Epidermal melanocyte (primary cell): Measurements from ENCODE around the gene PUM2.

Source experiments
- DNase-seq: peaks from one replicate; pipeline ENCODE4 v3.0.0; 2011; ENCODE audit warnings: low spot score; ENCODE audit not compliant: insufficient read length

Gene PUM2

GRCh38 chr2:20217041-20217970, 133.3 kb downstream of the PUM2 start:
- no peak for DNase-seq

- DNase-seq, result no peak
These were observed 134.3 kb downstream of the PUM2 start for GRCh38 chr2:20216130-20217025.

GRCh38 chr2:20215183-20216040, 135.2 kb downstream of the PUM2 start:
- DNase-seq, result no peak

- no peak for DNase-seq
These were observed 136.0 kb downstream of the PUM2 start for GRCh38 chr2:20214566-20215182.

GRCh38 chr2:20213651-20214565, 136.7 kb downstream of the PUM2 start:
- DNase-seq, result no peak

- DNase-seq, result no peak
These were observed 137.7 kb downstream of the PUM2 start for GRCh38 chr2:20212871-20213503.

- no peak for DNase-seq
These were observed 138.2 kb downstream of the PUM2 start for GRCh38 chr2:20212459-20212870.

GRCh38 chr2:20211860-20212458, 138.7 kb downstream of the PUM2 start:
- no peak for DNase-seq

- no peak for DNase-seq
These were observed 139.2 kb downstream of the PUM2 start for GRCh38 chr2:20211420-20211819.

GRCh38 chr2:20210462-20210861, 140.2 kb downstream of the PUM2 start:
- DNase-seq, result no peak

GRCh38 chr2:20209373-20210109, 141.1 kb downstream of the PUM2 start:
- no peak for DNase-seq

- DNase-seq, result no peak
These were observed 142.2 kb downstream of the PUM2 start for GRCh38 chr2:20208476-20208859.

- DNase-seq, result no peak
These were observed 143.6 kb downstream of the PUM2 start for GRCh38 chr2:20207051-20207450.

GRCh38 chr2:20205915-20206524, 144.6 kb downstream of the PUM2 start:
- no peak for DNase-seq

GRCh38 chr2:20205069-20205468, 145.6 kb downstream of the PUM2 start:
- no peak for DNase-seq

GRCh38 chr2:20203521-20204225, 147.0 kb downstream of the PUM2 start:
- DNase-seq, result no peak

- DNase-seq, result no peak
These were observed 147.6 kb downstream of the PUM2 start for GRCh38 chr2:20203072-20203471.
